GM12874 (cell line): ENCODE results near the gene TNFRSF14.

Source experiments
- TF ChIP-seq, protein P1 (sequence below): IDR thresholded peaks from 2 replicates; pipeline ENCODE4 v1.5.1; 2011; ENCODE audit warnings: low read depth, mild to moderate bottlenecking, control low read depth, low read length, moderate library complexity; ENCODE audit not compliant: insufficient read depth

The TNFRSF14 gene

GRCh38 chr1:2589431-2590232 is 33.5 kb downstream of the TNFRSF14 start:
- TF ChIP-seq, protein P1, sequence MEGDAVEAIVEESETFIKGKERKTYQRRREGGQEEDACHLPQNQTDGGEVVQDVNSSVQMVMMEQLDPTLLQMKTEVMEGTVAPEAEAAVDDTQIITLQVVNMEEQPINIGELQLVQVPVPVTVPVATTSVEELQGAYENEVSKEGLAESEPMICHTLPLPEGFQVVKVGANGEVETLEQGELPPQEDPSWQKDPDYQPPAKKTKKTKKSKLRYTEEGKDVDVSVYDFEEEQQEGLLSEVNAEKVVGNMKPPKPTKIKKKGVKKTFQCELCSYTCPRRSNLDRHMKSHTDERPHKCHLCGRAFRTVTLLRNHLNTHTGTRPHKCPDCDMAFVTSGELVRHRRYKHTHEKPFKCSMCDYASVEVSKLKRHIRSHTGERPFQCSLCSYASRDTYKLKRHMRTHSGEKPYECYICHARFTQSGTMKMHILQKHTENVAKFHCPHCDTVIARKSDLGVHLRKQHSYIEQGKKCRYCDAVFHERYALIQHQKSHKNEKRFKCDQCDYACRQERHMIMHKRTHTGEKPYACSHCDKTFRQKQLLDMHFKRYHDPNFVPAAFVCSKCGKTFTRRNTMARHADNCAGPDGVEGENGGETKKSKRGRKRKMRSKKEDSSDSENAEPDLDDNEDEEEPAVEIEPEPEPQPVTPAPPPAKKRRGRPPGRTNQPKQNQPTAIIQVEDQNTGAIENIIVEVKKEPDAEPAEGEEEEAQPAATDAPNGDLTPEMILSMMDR: no peak

DNA sequence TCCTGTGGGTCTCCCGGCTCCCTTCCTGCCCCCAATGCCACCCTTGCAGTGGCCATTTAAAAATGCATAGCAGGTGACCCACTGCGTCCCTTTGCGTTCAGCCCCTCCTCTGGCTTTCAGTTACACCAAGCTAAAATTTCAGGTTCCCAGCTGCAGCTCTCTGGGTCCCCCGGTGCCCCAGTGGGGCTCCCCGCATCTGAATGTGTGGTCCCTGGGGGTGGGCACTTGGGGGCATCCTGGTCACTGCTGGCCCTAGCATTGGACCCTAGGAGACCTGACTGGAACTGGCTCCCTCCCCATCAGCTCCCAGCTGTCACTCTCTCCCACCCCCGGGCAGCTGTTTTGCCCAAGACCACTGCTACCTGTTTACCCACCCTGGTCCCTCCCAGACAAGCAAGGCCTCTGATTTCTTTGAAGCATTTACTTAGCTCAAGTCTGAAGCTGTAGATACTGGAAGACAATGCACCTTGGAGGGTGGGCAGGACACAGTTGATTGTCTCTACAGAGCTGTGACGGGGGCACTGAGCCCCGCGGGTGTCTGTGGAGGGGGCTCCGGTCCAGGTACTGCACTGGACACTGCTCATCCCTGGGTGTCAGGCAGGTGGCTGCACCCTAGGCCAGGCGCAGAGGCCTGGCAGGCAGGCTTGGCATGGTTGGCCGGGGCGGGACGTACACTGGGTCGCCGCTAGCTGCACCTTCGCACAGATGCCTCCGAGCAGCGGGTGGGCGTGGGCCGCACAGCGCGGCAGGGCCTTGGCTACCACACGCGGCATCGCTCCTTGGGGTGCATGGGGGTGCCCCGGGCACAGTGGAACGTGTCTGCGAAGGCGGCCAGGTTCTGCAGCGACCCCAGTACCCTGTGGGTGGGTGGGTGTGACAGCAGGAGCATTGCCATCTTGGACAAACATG is 34.3 kb downstream of the TNFRSF14 start:
- TF ChIP-seq, protein P1: no peak

DNA sequence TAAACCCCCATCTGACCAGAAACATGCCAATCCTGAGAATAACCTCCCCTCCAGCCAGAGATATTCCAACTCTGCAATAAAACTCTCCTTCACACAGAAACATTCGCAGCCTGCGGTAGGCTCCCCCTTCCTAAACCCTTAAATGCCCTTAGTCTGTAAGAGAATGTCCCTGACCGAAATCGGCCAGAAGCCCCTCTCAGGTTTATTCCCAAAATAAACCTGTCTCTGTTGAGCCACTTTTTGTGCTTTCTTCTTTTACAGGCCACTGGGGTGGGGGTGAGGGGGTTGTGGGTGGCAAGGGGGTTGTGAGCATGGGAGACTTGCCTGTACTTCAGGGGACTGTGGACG is 35.0 kb downstream of the TNFRSF14 start:
- TF ChIP-seq, protein P1: no peak

DNA sequence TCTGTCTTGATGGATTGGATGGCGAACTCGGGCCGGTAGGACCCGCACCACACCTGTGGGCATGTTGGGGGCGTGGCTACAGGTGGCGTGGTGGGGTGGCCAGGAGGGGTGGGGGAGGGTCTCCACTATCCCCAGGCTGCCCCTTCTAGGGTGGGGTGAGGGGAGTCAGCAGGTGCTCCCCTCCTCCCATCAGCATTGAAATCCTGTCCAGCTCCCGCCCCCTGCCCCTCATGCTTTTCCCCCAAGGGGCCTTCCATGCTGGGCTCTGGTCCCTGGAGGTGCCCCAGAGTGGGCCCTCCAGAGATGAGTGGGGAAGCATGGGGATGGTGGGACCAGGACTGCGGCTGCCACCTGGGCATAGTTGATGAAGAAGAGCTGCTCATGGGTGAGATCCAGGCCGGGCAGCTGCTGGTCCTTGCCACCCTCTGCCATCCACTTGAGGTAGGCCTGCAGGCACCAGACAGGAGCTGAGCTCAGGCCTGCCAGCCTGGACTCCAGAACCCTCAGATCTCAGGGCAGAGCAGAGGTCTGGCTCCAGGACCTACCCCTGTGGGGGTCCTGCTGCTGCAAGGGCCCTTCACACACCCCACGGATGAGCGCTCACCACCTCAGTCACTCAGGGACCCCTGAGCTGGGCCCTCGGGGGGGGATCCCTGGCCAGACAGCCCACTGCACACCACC is 35.5 kb downstream of the TNFRSF14 start:
- TF ChIP-seq, protein P1: no peak

DNA sequence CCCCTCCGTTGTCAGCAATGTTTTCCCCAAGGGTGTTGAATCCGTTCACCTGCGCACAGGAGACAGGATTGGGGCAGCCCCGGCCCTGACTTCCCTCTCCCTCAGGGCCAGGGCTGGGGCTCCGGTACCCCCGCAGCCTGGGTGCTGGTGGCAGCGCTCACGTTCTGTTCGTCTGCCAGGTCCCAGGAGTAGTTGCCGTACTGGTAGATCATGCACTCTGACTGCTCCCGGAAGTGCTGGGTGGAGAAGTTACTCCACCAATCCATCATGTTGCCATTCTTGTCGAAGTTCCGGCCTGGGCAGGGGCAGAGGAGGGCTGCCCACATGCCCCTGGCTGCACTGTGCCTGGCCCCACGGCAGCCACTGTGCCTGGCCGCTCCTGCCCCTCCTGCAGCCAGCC is 36.5 kb downstream of the TNFRSF14 start:
- TF ChIP-seq, protein P1: no peak

DNA sequence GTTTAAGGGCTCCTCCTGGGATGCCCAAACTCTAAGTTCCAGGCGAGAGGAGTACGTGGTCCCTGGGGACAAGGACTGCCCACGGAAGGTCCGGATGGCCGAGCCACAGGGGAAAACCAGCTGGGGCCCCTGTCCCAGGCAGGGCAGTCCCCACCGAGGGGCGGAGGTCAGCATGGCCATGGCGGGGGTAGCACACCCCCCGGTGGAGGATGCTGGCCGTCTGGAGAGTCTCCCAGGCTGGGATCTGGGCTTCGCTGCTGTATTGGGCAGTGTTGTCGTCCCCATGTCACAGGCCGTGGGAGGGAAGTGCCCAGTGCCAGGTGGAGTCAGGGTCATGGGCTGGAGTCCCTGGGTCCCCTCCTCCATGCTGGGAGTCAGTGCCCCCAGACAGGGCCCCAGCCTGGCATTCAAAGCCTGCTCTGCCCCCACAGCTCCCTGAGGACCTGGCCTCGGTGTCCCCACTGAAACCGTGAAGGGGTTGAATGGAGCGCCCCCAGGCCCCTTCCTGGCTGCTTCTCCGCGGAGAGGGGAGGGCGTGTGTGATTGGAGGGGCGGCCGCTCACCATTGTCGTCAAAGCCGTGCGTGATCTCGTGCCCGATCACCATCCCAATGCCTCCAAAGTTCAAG is 37.2 kb downstream of the TNFRSF14 start:
- TF ChIP-seq, protein P1: no peak

- TF ChIP-seq, protein P1: no peak
Observed at GRCh38 chr1:2594001-2594640, 38.0 kb downstream of the TNFRSF14 start.
